Measurements from ENCODE around the gene HPDL.

DNA sequence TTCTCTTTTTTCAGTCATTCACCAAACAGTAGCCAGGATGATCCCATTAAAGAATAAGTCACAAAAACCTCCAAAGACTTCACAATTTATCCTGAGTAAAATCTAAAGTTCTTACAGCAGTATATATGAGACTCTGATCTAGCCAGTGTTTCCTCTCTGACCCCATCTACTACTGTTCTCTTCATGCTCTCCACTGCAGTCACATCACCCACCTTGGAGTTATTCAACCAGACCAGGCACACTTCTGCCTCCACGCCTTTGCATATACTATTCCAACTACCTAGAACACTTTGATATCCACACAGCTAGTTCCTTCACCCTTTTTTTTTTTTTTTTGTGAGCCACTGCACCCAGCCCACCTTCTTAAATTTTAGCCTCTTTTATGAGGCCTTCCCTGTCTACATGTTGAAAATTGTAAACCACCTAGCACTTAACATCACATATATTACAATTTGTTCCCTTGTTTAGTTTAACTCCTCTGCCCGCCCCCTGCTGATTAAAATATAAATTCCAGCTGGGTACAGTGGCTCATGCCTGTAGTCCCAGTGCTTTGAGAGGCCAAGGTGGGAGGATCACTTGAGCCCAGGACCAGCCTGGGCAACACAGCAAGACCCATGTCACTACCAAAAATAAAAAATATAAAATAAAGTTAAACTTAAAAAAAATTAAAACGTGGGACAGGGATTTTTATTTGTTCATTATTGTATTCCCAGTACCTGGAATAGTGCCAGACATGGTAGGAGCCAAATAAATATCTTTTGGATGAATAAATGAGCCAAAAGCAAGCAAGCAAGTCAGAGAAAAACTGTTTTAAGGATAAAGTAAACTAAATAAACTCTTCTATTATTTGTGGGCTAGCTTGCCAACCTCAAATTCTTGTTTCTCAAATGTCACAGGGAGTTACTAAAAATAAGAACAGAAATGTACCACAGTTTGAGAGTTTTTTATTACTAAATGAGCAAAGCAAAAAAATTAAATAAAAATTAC lies 48.7 kb downstream of the HPDL start:
- TF ChIP-seq, protein P1, sequence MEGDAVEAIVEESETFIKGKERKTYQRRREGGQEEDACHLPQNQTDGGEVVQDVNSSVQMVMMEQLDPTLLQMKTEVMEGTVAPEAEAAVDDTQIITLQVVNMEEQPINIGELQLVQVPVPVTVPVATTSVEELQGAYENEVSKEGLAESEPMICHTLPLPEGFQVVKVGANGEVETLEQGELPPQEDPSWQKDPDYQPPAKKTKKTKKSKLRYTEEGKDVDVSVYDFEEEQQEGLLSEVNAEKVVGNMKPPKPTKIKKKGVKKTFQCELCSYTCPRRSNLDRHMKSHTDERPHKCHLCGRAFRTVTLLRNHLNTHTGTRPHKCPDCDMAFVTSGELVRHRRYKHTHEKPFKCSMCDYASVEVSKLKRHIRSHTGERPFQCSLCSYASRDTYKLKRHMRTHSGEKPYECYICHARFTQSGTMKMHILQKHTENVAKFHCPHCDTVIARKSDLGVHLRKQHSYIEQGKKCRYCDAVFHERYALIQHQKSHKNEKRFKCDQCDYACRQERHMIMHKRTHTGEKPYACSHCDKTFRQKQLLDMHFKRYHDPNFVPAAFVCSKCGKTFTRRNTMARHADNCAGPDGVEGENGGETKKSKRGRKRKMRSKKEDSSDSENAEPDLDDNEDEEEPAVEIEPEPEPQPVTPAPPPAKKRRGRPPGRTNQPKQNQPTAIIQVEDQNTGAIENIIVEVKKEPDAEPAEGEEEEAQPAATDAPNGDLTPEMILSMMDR (IDR thresholded peaks at IDR 0.05; ENCODE audit: low read depth, low read length, poor library complexity, severe bottlenecking), result peak; percentile 18
- TF ChIP-seq EZH2phosphoT487 (IDR thresholded peaks at IDR 0.05; ENCODE audit: borderline replicate concordance, low read length), result no peak

All from DOHH2 (cell line).